ENCODE results near the gene FTSJ3. TPM values are rescaled to one million over a fixed set of nuclear protein-coding genes. Genes with fewer than 3 reads are reported as not detected.
A peak's percentile ranks its signal among the peaks of the same experiment; 100 is the strongest.

The FTSJ3 gene
- total RNA-seq, 1 donor from 2014 or later, result 39.4 TPM

GRCh38 chr17:63783522-63783921, 43.9 kb downstream of the FTSJ3 start:
- Histone ChIP-seq H3K27ac (no peak overlapping the region), H3K4me1 (no peaks in the 10 kb centered on the region), H3K4me3 (no peak overlapping the region), H3K27me3 (no peaks in the 10 kb centered on the region), H3K36me3 (peaks cover 54% of the 10 kb centered on the region), H3K9me3 (no peaks in the 10 kb centered on the region)
- intact Hi-C loops (cut with DNase I), result no loop called here
- no peak for DNase-seq
- ATAC-seq, result no peak
- no peak for TF ChIP-seq CTCF (IDR thresholded peaks at IDR 0.05)

- ATAC-seq, result no peak
- peaks cover 3% of the 10 kb centered on the region for H3K4me1 ChIP-seq
- intact Hi-C loops (cut with DNase I), result no loop called here
These were observed 46.5 kb downstream of the FTSJ3 start for GRCh38 chr17:63780928-63781327.

GRCh38 chr17:63780507-63780906, 47.0 kb downstream of the FTSJ3 start:
- no peaks in the 10 kb centered on the region for H3K27me3 ChIP-seq
- peaks cover 47% of the 10 kb centered on the region for H3K36me3 ChIP-seq
- no peak overlapping the region for H3K4me3 ChIP-seq
- no peak overlapping the region for H3K27ac ChIP-seq
- TF ChIP-seq CTCF (IDR thresholded peaks at IDR 0.05), result no peak
- peak; percentile 17 for ATAC-seq
- no peak for DNase-seq
- H3K4me1 ChIP-seq, result peaks cover 7% of the 10 kb centered on the region
- intact Hi-C loops (cut with DNase I), result no loop called here
- H3K9me3 ChIP-seq, result no peaks in the 10 kb centered on the region

More at GRCh38 chr17:63780928-63781327, 46.5 kb downstream of the FTSJ3 start:
- no peak for TF ChIP-seq CTCF (IDR thresholded peaks at IDR 0.05)
- DNase-seq, result no peak
- Histone ChIP-seq H3K9me3 (no peaks in the 10 kb centered on the region), H3K27me3 (no peaks in the 10 kb centered on the region), H3K36me3 (peaks cover 51% of the 10 kb centered on the region), H3K27ac (no peak overlapping the region), H3K4me3 (no peak overlapping the region)

GRCh38 chr17:63775420-63775819, 52.0 kb downstream of the FTSJ3 start:
- TF ChIP-seq CTCF (IDR thresholded peaks at IDR 0.05), result no peak
- Histone ChIP-seq H3K4me3 (peak overlapping the region; percentile 87), H3K36me3 (peaks cover 30% of the 10 kb centered on the region), H3K4me1 (peaks cover 35% of the 10 kb centered on the region), H3K27me3 (no peaks in the 10 kb centered on the region), H3K9me3 (no peaks in the 10 kb centered on the region), H3K27ac (peak overlapping the region; percentile 98)
- ATAC-seq (no peak), DNase-seq (no peak)
- intact Hi-C loops (cut with DNase I), result no loop called here

- H3K4me1 ChIP-seq, result peaks cover 35% of the 10 kb centered on the region
These were observed 52.5 kb downstream of the FTSJ3 start for GRCh38 chr17:63774969-63775265.

More at GRCh38 chr17:63774969-63775265, 52.5 kb downstream of the FTSJ3 start:
- intact Hi-C loops (cut with DNase I), result no loop called here
- no peaks in the 10 kb centered on the region for H3K27me3 ChIP-seq
- H3K36me3 ChIP-seq, result peaks cover 30% of the 10 kb centered on the region
- ATAC-seq, result no peak
- peak overlapping the region; percentile 98 for H3K27ac ChIP-seq
- H3K4me3 ChIP-seq, result peak overlapping the region; percentile 87
- no peaks in the 10 kb centered on the region for H3K9me3 ChIP-seq
- DNase-seq, result no peak
- TF ChIP-seq CTCF (IDR thresholded peaks at IDR 0.05), result no peak

Data from upper lobe of right lung (tissue), 1 donor.